Activated T-cell treated with anti-CD3 and anti-CD28 coated beads for 24 hours (primary cell): ENCODE measurements around the gene SARS1.
"Not testable (repeated sequence)": the region's sequence is repeated elsewhere in the genome, so short reads cannot be mapped to it uniquely, and the experiment has no call there.

Source experiments
- DNase-seq: peaks from one replicate; pipeline ENCODE4 v3.0.0-alpha.2; 2020; ENCODE audit warnings: low read depth

SARS1 gene

GRCh38 chr1:109213824-109214693 lies at the start of gene SARS1:
Gene SARS1, plus strand, starts transcription at chr1:109213918. Its CDS starts 75 bp downstream, at chr1:109213993.
- peak; percentile 85 for DNase-seq

GRCh38 chr1:109164538-109164937 lies 49.2 kb upstream of the SARS1 start:
- no peak for DNase-seq

GRCh38 chr1:109167001-109167506 lies 46.7 kb upstream of the SARS1 start:
- DNase-seq = no peak

GRCh38 chr1:109170035-109170764 lies 43.5 kb upstream of the SARS1 start:
- no peak for DNase-seq

- no peak for DNase-seq
These were observed 42.1 kb upstream of the SARS1 start for GRCh38 chr1:109171646-109172045.

GRCh38 chr1:109176349-109176748 lies 37.4 kb upstream of the SARS1 start:
- DNase-seq = not testable (repeated sequence)

- not testable (repeated sequence) for DNase-seq
These were observed 33.0 kb upstream of the SARS1 start for GRCh38 chr1:109180715-109181084.

- DNase-seq = no peak
These were observed 32.5 kb upstream of the SARS1 start for GRCh38 chr1:109181085-109181806.

- no peak for DNase-seq
These were observed 31.9 kb upstream of the SARS1 start for GRCh38 chr1:109181807-109182163.

- DNase-seq = no peak
These were observed 30.5 kb upstream of the SARS1 start for GRCh38 chr1:109183058-109183738.

GRCh38 chr1:109184687-109185086 lies 29.0 kb upstream of the SARS1 start:
- DNase-seq = no peak

- no peak for DNase-seq
These were observed 28.4 kb upstream of the SARS1 start for GRCh38 chr1:109185357-109185756.

GRCh38 chr1:109185990-109186732 lies 27.6 kb upstream of the SARS1 start:
- no peak for DNase-seq

- no peak for DNase-seq
These were observed 27.0 kb upstream of the SARS1 start for GRCh38 chr1:109186733-109187086.

- DNase-seq = no peak
These were observed 26.6 kb upstream of the SARS1 start for GRCh38 chr1:109187127-109187526.

GRCh38 chr1:109188200-109188599 lies 25.5 kb upstream of the SARS1 start:
- no peak for DNase-seq

GRCh38 chr1:109188781-109189180 lies 24.9 kb upstream of the SARS1 start:
- DNase-seq = no peak

- DNase-seq = no peak
These were observed 23.5 kb upstream of the SARS1 start for GRCh38 chr1:109190189-109190588.

- DNase-seq = no peak
These were observed 22.3 kb upstream of the SARS1 start for GRCh38 chr1:109191377-109191776.

- no peak for DNase-seq
These were observed 21.8 kb upstream of the SARS1 start for GRCh38 chr1:109191891-109192290.

GRCh38 chr1:109192433-109192832 lies 21.3 kb upstream of the SARS1 start:
- no peak for DNase-seq
